H1 (cell line): ENCODE measurements around the gene GPR26. TPM values are rescaled to one million over a fixed set of nuclear protein-coding genes. Genes with fewer than 3 reads are reported as not detected.

Experiments used
- CTCF ChIA-PET: fragments of 300-600 bp; sonication (Branson Sonifier 250); formaldehyde crosslinking; loops from one replicate; lab custom pipeline; 2021; ENCODE audit not compliant: partially characterized antibody; lab: Charles Lee
- POLR2A ChIA-PET: fragments of 300-600 bp; sonication (Branson Sonifier 250); formaldehyde crosslinking; loops from one replicate; lab custom pipeline; 2021; ENCODE audit warnings: inconsistent platforms; ENCODE audit not compliant: partially characterized antibody; lab: Charles Lee
- DNase-seq, 2 experiments: peaks; one replicate each; pipeline versions ENCODE4 v3.0.0 to v3.0.0-alpha.2; 2010 to 2022; ENCODE audit warnings: low spot score in 2 of 2, low read depth in 1 of 2, mixed read lengths in 1 of 2
- FAIRE-seq: peaks from 2 replicates; lab custom pipeline; 2011; peaks lifted over from hg19 to GRCh38; lab: Jason Lieb, UNC
- H2AFZ ChIP-seq: 2 replicates; pipeline ENCODE4 v1.8.1; 2012; ENCODE audit warnings: low read length, inconsistent platforms
- H2AK5ac ChIP-seq: 2 replicates; pipeline ENCODE4 v1.6.1; 2013; ENCODE audit warnings: low read depth, low read length
- H2BK120ac ChIP-seq: replicated peaks from 2 replicates; pipeline ENCODE3; 2013; ENCODE audit warnings: low read depth, low read length, inconsistent platforms
- H2BK12ac ChIP-seq: 2 replicates; pipeline ENCODE4 v1.6.1; 2013; ENCODE audit warnings: low read depth, low read length
- H2BK15ac ChIP-seq: 2 replicates; pipeline ENCODE4 v1.6.1; 2013; ENCODE audit warnings: low read length
- H2BK20ac ChIP-seq: 2 replicates; pipeline ENCODE4 v1.6.1; 2013; ENCODE audit warnings: low read length
- H2BK5ac ChIP-seq: 2 replicates; pipeline ENCODE4 v1.6.1; 2013; ENCODE audit warnings: low read depth, low read length
- H3K14ac ChIP-seq: 2 replicates; pipeline ENCODE4 v1.6.1; 2013; ENCODE audit warnings: inconsistent platforms; ENCODE audit not compliant: insufficient read length
- H3K18ac ChIP-seq: 2 replicates; pipeline ENCODE4 v1.6.1; 2013; ENCODE audit warnings: low read length; ENCODE audit errors: extremely low read depth
- H3K23ac ChIP-seq: 2 replicates; pipeline ENCODE4 v1.6.1; 2013; ENCODE audit warnings: inconsistent platforms; ENCODE audit not compliant: insufficient read length
- H3K23me2 ChIP-seq: 2 replicates; pipeline ENCODE4 v1.6.1; 2013; ENCODE audit warnings: low read depth, low read length
- H3K27ac ChIP-seq: 2 replicates; pipeline ENCODE4 v1.6.1; 2011; ENCODE audit warnings: low read depth, low read length, inconsistent platforms
- H3K27me3 ChIP-seq, 4 experiments: replicated peaks in 1 of 4; 1 replicate in 1 of 4; 2 replicates in 3 of 4; pipeline versions ENCODE4 v1.6.1 to v1.8.1; 2011 to 2013; ENCODE audit warnings: low read length in 3 of 4, mild to moderate bottlenecking in 3 of 4, inconsistent platforms in 2 of 4, mixed read lengths in 2 of 4, moderate library complexity in 1 of 4; ENCODE audit not compliant: control insufficient read depth in 3 of 4, insufficient read depth in 3 of 4; ENCODE audit errors: extremely low read depth in 1 of 4
- H3K36me3 ChIP-seq, 4 experiments: 2 replicates each; pipeline versions ENCODE4 v1.6.1 to v1.8.1; 2011 to 2013; ENCODE audit warnings: mild to moderate bottlenecking in 4 of 4, low read length in 3 of 4, moderate library complexity in 2 of 4, control low read depth in 1 of 4, inconsistent platforms in 1 of 4; ENCODE audit not compliant: insufficient read depth in 4 of 4, control insufficient read depth in 2 of 4
- H3K4ac ChIP-seq: replicated peaks from 2 replicates; pipeline ENCODE3; 2013; ENCODE audit warnings: low read length, low read depth, mixed read lengths, inconsistent platforms; ENCODE audit not compliant: insufficient read length
- H3K4me1 ChIP-seq, 4 experiments: replicated peaks in 1 of 4; 1 replicate in 1 of 4; 2 replicates in 3 of 4; pipeline versions ENCODE4 v1.6.1 to v1.8.1; 2011 to 2013; ENCODE audit warnings: low read length in 3 of 4, inconsistent platforms in 2 of 4, mixed read lengths in 1 of 4; ENCODE audit not compliant: insufficient read depth in 4 of 4, control insufficient read depth in 3 of 4
- H3K4me2 ChIP-seq, 2 experiments: 2 replicates each; pipeline versions ENCODE4 v1.6.1 to v1.8.1; 2011 to 2013; ENCODE audit warnings: low read depth in 2 of 2, low read length in 2 of 2, control low read depth in 1 of 2, inconsistent platforms in 1 of 2, mild to moderate bottlenecking in 1 of 2; ENCODE audit not compliant: insufficient read depth in 1 of 2
- H3K4me3 ChIP-seq, 4 experiments: fragments of 200-600, 300-600 bp in 1 of 4; sonication (generic), shearing (Covaris generic), sonication (Bioruptor Twin) in 1 of 4; 2 replicates each; pipeline versions ENCODE4 v1.5.1 to v1.8.1; 2011 to 2016; ENCODE audit warnings: low read length in 4 of 4, low read depth in 3 of 4, control low read depth in 2 of 4, inconsistent platforms in 2 of 4, mild to moderate bottlenecking in 2 of 4, mixed read lengths in 1 of 4, moderate library complexity in 1 of 4; ENCODE audit not compliant: insufficient read depth in 2 of 4; ENCODE audit errors: extremely low read depth in 1 of 4
- H3K56ac ChIP-seq: replicated peaks from 2 replicates; pipeline ENCODE3; 2013; ENCODE audit warnings: low read depth, mild to moderate bottlenecking, mixed read lengths, low read length, inconsistent platforms; ENCODE audit not compliant: insufficient read length
- H3K79me1 ChIP-seq: 2 replicates; pipeline ENCODE4 v1.6.1; 2013; ENCODE audit warnings: low read depth, low read length, control low read depth
- H3K79me2 ChIP-seq, 2 experiments: 2 replicates each; pipeline versions ENCODE4 v1.6.1 to v1.8.1; 2012 to 2013; ENCODE audit warnings: low read length in 2 of 2, mild to moderate bottlenecking in 2 of 2, inconsistent platforms in 1 of 2; ENCODE audit not compliant: insufficient read depth in 2 of 2, control insufficient read depth in 1 of 2
- H3K9ac ChIP-seq, 4 experiments: replicated peaks in 1 of 4; 1 replicate in 1 of 4; 2 replicates in 3 of 4; pipeline versions ENCODE4 v1.6.1 to v1.8.1; 2011 to 2013; ENCODE audit warnings: low read depth in 3 of 4, low read length in 3 of 4, control low read depth in 2 of 4, mild to moderate bottlenecking in 2 of 4, moderate library complexity in 2 of 4, inconsistent platforms in 1 of 4; ENCODE audit errors: extremely low read depth in 1 of 4
- H3K9me3 ChIP-seq, 2 experiments: 2 replicates each; pipeline versions ENCODE4 v1.6.1 to v1.8.1; 2012 to 2013; ENCODE audit warnings: mild to moderate bottlenecking in 2 of 2, moderate library complexity in 2 of 2, control low read depth in 1 of 2, inconsistent platforms in 1 of 2, low read depth in 1 of 2, low read length in 1 of 2, mixed read lengths in 1 of 2; ENCODE audit not compliant: insufficient read depth in 2 of 2
- H4K20me1 ChIP-seq, 2 experiments: replicated peaks in 1 of 2; 2 replicates each; pipeline versions ENCODE3 to v1.8.1; 2011 to 2013; ENCODE audit warnings: inconsistent platforms in 2 of 2, low read length in 2 of 2, mild to moderate bottlenecking in 1 of 2; ENCODE audit not compliant: insufficient read depth in 2 of 2, control insufficient read depth in 1 of 2
- H4K5ac ChIP-seq: 2 replicates; pipeline ENCODE4 v1.6.1; 2013; ENCODE audit warnings: low read length, low read depth, mixed read lengths, inconsistent platforms; ENCODE audit not compliant: insufficient read length
- H4K8ac ChIP-seq: 2 replicates; pipeline ENCODE4 v1.8.0; 2013; ENCODE audit warnings: mild to moderate bottlenecking, moderate library complexity, low read length, inconsistent platforms; ENCODE audit not compliant: insufficient read depth; ENCODE audit errors: extremely low read depth
- H4K91ac ChIP-seq: replicated peaks from 2 replicates; pipeline ENCODE3; 2013; ENCODE audit warnings: low read length, mixed read lengths, inconsistent platforms; ENCODE audit not compliant: insufficient read length
- CBX5 ChIP-seq: fragments of 300-800, 300-1000 bp; sonication (generic); IDR thresholded peaks from 2 replicates; pipeline ENCODE4 v1.7.1; 2016; ENCODE audit warnings: antibody characterized with exemption, low read length, low read depth
- CBX8 ChIP-seq: fragments of 300-800, 300-1000 bp; sonication (generic); IDR thresholded peaks from 2 replicates; pipeline ENCODE4 v1.7.1; 2016; ENCODE audit warnings: low read depth, low read length, borderline replicate concordance
- CEBPB ChIP-seq: IDR thresholded peaks from 2 replicates; pipeline ENCODE4 v1.6.1; 2012; ENCODE audit warnings: low read depth, low read length
- CREB1 ChIP-seq: IDR thresholded peaks from 2 replicates; pipeline ENCODE4 v1.6.1; 2012; ENCODE audit warnings: inconsistent platforms
- SP4 ChIP-seq: IDR thresholded peaks from 2 replicates; pipeline ENCODE4 v1.6.1; 2012; ENCODE audit warnings: low read length, inconsistent platforms
- SRF ChIP-seq: IDR thresholded peaks from 2 replicates; pipeline ENCODE4 v1.6.1; 2011; ENCODE audit warnings: mild to moderate bottlenecking, low read depth, low read length, moderate library complexity
- SUZ12 ChIP-seq: fragments of 200-600 bp; sonication (generic); IDR thresholded peaks from 2 replicates; pipeline ENCODE4 v1.6.1; 2012; ENCODE audit warnings: mild to moderate bottlenecking, inconsistent platforms, low read length, moderate library complexity, mixed read lengths
- TAF1 ChIP-seq: IDR thresholded peaks from 2 replicates; pipeline ENCODE4 v1.6.1; 2011; ENCODE audit warnings: mild to moderate bottlenecking, low read depth, low read length
- TCF12 ChIP-seq: IDR thresholded peaks from 2 replicates; pipeline ENCODE4 v1.6.1; 2011; ENCODE audit warnings: low read depth, mild to moderate bottlenecking, low read length
- WGBS, 2 experiments: shearing (Covaris generic) in 1 of 2; methylation state at CpG; one replicate each; pipeline versions ENCODE4 v1.1.6 to v1.1.7; 2013 to 2015; ENCODE audit warnings: low lambda C conversion rate in 2 of 2, mixed read lengths in 2 of 2, inconsistent platforms in 1 of 2, low coverage in 1 of 2, missing lambda C conversion rate in 1 of 2; ENCODE audit not compliant: insufficient replicate concordance in 2 of 2, insufficient coverage in 1 of 2, insufficient read length in 1 of 2; ENCODE audit errors: extremely low coverage in 1 of 2, missing lambda C conversion rate in 1 of 2; 5-methylcytosine and 5-hydroxymethylcytosine counted together
- polyA plus RNA-seq, 7 experiments: library from polyadenylated mRNA; depleted of rRNA in 3 of 7; stranded (reverse) in 5 of 7; unstranded in 2 of 7; fragments of >200 nt in 5 of 7; fragments of 200-250 nt in 2 of 7; gene quantifications; 1 replicate in 5 of 7; 2 replicates in 1 of 7; 4 replicates in 1 of 7; pipeline versions ENCODE4 v1.2.1 to v1.2.3, GENCODE V29; 2011 to 2013; ENCODE audit warnings: missing spikeins in 2 of 7, mixed read lengths in 2 of 7
- total RNA-seq: library from RNA; stranded (reverse); fragmentation: NEBNext Ultra II Directional; extraction: Animal tissue kit (Norgen Biotek cat#: 25700); gene quantifications from 2 replicates; pipeline ENCODE4 v1.2.1, GENCODE V29; 2021
- TF ChIP-seq, protein P1 (sequence below): IDR thresholded peaks from 2 replicates; pipeline ENCODE4 v1.6.1; 2012; ENCODE audit warnings: inconsistent platforms

The GPR26 gene
- total and polyA plus RNA-seq, 2 of the 8 experiments (the other 6 are each of a cell fraction or from before 2014, with no cell fraction given): 0.09 to 0.21 TPM

DNA sequence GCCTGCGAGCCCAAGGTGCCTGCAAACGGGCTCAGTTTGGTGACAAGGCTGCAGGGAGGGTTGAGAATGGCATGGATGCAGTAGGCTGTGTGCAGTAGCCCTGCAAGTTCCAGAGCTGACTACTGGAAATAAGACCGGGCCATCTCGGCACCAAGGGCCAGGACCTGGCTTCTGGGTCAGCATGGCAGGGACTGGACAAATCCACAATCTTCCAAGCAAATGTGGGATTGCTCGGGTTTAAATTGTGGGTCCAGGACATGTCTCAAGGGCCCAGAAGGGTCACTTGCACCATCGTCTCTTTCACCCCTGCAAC, 78.0 kb downstream of the GPR26 start:
- Histone ChIP-seq H3K9me3 (no peaks in the 10 kb centered on the region), H3K79me1 (no peaks in the 10 kb centered on the region), H2BK20ac (no peak overlapping the region), H3K9ac (no peak overlapping the region), H4K5ac (no peak overlapping the region), H2AK5ac (no peak overlapping the region), H3K27ac (no peak overlapping the region), H3K4me3 (no peak overlapping the region), H2BK12ac (no peak overlapping the region), H3K36me3 (no peaks in the 10 kb centered on the region), H3K4me1 (peaks cover 0 to 10% (median 1%) of the 10 kb centered on the region in 4 experiments; a peak in 4 of 7 replicates), H2AFZ (no peak overlapping the region), H4K8ac (peak overlapping the region; percentile 72), H4K91ac (no peak overlapping the region), H3K4me2 (no peak overlapping the region), H3K27me3 (no peaks in the 10 kb centered on the region), H3K79me2 (no peaks in the 10 kb centered on the region), H2BK15ac (no peak overlapping the region), H3K4ac (no peak overlapping the region), H2BK120ac (no peak overlapping the region), H3K18ac (no peak overlapping the region), H3K14ac (no peak overlapping the region), H4K20me1 (peaks cover 0 to 2% of the 10 kb centered on the region in 2 experiments), H3K23ac (no peak overlapping the region), H2BK5ac (no peak overlapping the region), H3K23me2 (no peaks in the 10 kb centered on the region), H3K56ac (no peak overlapping the region)
- no peak for FAIRE-seq
- no peak for DNase-seq
- POLR2A ChIA-PET: no interaction called here
- CTCF ChIA-PET: interaction anchor here (1.3 kb wide), 1 partner anchor 11 kb away, joined by 3 read pairs; no protein-coding TSS in a partner anchor
- WGBS, 2 experiments: 85% methylated on average over 6 of the region's 6 CpGs; no CpG with 5 or more reads in 1 of the 2 experiments
- TF ChIP-seq TAF1 (no peak), SP4 (no peak), SRF (no peak), CBX5 (no peak), TCF12 (no peak), SUZ12 (no peak), CEBPB (no peak), CBX8 (no peak), CREB1 (no peak)
- TF ChIP-seq, protein P1, sequence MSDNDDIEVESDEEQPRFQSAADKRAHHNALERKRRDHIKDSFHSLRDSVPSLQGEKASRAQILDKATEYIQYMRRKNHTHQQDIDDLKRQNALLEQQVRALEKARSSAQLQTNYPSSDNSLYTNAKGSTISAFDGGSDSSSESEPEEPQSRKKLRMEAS: no peak
